ENCODE results near the gene ADAP2.
"Not testable (repeated sequence)": the region's sequence is repeated elsewhere in the genome, so short reads cannot be mapped to it uniquely, and the experiment has no call there.

ADAP2 gene

GRCh38 chr17:30926516-30926915, 4.8 kb downstream of the ADAP2 start:
- no peak overlapping the region for H3K27ac ChIP-seq
- no peak for TF ChIP-seq CTCF (conservative IDR thresholded peaks at IDR 0.05)

DNA sequence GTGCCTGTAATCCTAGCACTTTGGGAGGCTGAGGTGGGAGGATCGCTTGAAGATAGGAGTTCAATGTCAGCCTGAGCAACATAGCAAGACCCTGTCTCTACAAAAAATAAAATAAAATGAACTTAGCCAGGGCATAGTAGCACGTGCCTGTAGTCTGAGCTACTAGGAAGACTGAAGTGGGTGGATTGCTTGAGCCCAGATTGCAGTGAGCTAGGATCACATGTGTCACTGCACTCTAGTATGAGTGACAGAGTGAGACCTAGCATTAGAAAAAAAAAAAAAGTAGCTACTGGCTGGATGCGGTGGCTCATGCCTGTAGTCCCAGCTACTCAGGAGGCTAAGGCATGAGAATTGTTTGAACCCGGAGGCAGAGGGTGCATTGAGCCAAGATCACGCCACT, 6.0 kb downstream of the ADAP2 start:
- TF ChIP-seq CTCF (conservative IDR thresholded peaks at IDR 0.05) = no peak
- H3K27ac ChIP-seq = no peak overlapping the region

DNA sequence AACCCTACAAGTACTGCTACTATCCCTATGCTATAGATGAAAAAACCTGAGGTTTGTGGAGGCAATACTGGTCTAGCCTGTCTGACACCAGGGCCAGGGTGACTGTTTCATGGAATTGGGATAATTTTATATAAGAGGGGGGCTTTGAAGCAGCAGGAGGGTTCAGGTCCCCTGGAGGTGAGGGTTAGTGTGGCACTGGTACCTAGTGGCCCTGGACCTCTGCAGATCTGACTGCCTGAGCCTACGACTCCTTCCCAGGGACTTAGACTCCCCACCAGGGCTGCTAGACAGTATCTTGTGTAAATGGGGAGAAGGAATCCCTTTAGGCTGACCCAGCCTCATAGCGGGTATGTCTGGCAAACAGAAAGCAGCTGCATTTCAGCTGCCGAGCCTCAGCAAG, 6.8 kb downstream of the ADAP2 start:
- H3K27ac ChIP-seq = no peak overlapping the region
- TF ChIP-seq CTCF (conservative IDR thresholded peaks at IDR 0.05) = no peak

DNA sequence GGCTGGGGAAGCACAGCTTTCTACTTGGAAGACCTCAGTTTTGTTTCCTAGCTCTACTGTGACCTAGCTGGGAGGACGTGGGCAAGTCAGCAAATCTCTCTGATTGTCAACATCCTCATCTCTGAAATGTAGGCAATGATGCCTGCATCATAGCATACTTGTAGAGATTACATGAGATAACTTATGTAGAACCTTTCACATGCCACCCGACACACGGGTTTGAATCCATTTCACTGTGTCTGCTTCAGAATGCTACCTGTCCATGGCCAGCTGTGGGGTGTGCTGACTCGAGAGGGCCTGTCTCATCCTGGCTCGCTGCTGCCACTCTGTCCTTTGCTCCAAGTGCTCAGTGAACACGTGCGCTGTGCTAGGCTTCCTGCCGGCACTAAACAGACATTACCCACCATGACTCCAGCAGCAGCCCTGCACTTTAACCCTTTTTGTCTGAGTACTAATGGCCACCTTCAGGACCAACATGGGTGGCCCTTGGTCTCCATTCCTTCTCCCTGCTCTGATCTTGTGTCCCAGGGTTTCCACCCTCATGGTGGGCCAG, 7.4 kb downstream of the ADAP2 start:
- no peak overlapping the region for H3K27ac ChIP-seq
- TF ChIP-seq CTCF (conservative IDR thresholded peaks at IDR 0.05) = no peak

GRCh38 chr17:30929861-30930260, 8.1 kb downstream of the ADAP2 start:
- not testable (repeated sequence) for H3K27ac ChIP-seq

DNA sequence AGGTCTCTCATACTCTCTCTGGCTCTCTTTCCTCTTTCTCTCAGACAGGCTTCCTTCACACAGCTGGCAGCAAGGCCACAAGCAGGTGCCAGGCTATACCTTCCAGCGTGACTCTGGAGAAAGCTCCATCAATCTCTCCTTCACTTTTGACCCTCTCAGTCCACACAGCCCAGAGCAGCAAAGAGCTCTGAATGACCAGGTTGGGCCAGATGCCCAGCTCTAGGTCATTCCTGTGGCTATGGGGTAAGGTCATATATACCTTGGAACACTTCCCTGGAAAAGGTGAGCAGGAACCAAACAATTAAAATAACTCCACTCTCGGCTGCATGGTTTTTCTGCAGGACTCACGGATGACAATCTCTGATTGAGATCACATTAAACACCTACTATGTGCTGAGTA, 8.8 kb downstream of the ADAP2 start:
- H3K27ac ChIP-seq = no peak overlapping the region
- no peak for TF ChIP-seq CTCF (conservative IDR thresholded peaks at IDR 0.05)

- H3K27ac ChIP-seq = not testable (repeated sequence)
Observed at GRCh38 chr17:30931582-30931981, 9.8 kb downstream of the ADAP2 start.

GRCh38 chr17:30933966-30934365, 12.2 kb downstream of the ADAP2 start:
- no peak overlapping the region for H3K27ac ChIP-seq
- TF ChIP-seq CTCF (conservative IDR thresholded peaks at IDR 0.05) = no peak

DNA sequence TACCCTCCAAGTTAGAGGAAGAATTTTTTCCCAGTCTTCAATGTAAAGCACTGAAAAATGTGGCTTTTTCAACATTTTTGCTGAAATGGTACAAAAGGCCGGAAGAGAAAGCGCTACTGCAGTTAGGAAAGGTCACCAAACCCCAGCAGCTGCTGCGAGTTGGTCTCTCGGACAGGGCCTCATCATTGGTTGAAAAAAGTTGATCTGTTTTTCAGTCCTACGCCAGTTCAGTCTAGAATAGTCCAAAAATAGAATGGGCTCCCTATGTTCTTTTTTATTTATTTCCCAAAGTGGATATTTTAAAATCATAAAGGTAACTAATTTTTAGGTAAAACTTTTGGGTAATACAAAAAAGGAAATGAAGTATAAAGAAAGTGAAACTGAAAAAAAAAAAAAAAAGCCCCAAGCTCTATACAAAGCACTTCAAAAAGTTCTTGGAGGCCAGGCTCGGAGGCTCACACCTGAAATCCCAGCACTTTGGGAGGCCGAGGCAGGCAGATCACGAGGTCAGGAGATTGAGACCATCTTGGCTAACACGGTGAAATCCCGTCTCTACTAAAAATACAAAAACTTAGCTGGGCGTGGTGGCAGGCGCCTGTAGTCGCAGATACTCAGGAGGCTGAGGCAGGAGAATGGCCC, 17.4 kb downstream of the ADAP2 start:
- no peak overlapping the region for H3K27ac ChIP-seq
- TF ChIP-seq CTCF (conservative IDR thresholded peaks at IDR 0.05) = no peak
